Heart left ventricle (tissue), 16 donors: ENCODE measurements around the gene SCGB1C2. TPM values are rescaled to one million over a fixed set of nuclear protein-coding genes. Genes with fewer than 3 reads are reported as not detected.

Experiments used
- ATAC-seq, 4 donors: fragments of 200-7000 bp; cut with Tn5 transposase; one replicate each; pipeline ENCODE4 v1.9.1; 2020 to 2022; ENCODE audit warnings: moderate library complexity in 4 of 4, mild to moderate bottlenecking in 3 of 4, moderate number of reproducible peaks in 1 of 4
- DNase-seq, 5 donors: peaks; one replicate each; pipeline ENCODE4 v3.0.0-alpha.2; 2020
- H3K27ac ChIP-seq, 12 donors: fragments of 200-600 bp; sonication (generic) in 4 of 12; one replicate each; pipeline versions ENCODE4 v1.5.0 to v1.8.0; 2016 to 2022; ENCODE audit warnings: mild to moderate bottlenecking in 2 of 12
- H3K27me3 ChIP-seq, 9 donors: fragments of 200-600 bp; sonication (generic) in 2 of 9; one replicate each; pipeline versions ENCODE4 v1.5.1 to v1.8.0; 2016 to 2022; ENCODE audit warnings: mild to moderate bottlenecking in 3 of 9
- H3K36me3 ChIP-seq, 9 donors: fragments of 200-600 bp; sonication (generic) in 2 of 9; one replicate each; pipeline versions ENCODE4 v1.5.0 to v1.8.0; 2018 to 2022; ENCODE audit warnings: mild to moderate bottlenecking in 2 of 9
- H3K4me1 ChIP-seq, 12 donors: fragments of 200-600 bp; sonication (generic) in 4 of 12; one replicate each; pipeline versions ENCODE4 v1.5.0 to v1.8.0; 2016 to 2022; ENCODE audit warnings: mild to moderate bottlenecking in 3 of 12
- H3K4me3 ChIP-seq, 12 donors: fragments of 200-600 bp; sonication (generic) in 4 of 12; one replicate each; pipeline versions ENCODE4 v1.5.0 to v1.8.0; 2017 to 2022; ENCODE audit warnings: mild to moderate bottlenecking in 9 of 12, moderate library complexity in 4 of 12
- H3K9me3 ChIP-seq, 12 donors: fragments of 200-600 bp; sonication (generic) in 4 of 12; one replicate each; pipeline versions ENCODE4 v1.5.0 to v1.8.0; 2016 to 2022; ENCODE audit warnings: mild to moderate bottlenecking in 1 of 12
- CTCF ChIP-seq, 12 donors: fragments of 200-600 bp; sonication (generic) in 4 of 12; IDR thresholded peaks; one replicate each; pipeline versions ENCODE4 v1.5.0 to v1.8.0; 2018 to 2022; ENCODE audit warnings: antibody characterized with exemption in 12 of 12, mild to moderate bottlenecking in 5 of 12
- POLR2A ChIP-seq, 2 donors: fragments of 450-650 bp; IDR thresholded peaks; one replicate each; pipeline ENCODE4 v1.6.1; 2017; ENCODE audit warnings: antibody characterized with exemption in 2 of 2, mild to moderate bottlenecking in 2 of 2, moderate library complexity in 2 of 2
- WGBS, 4 donors: extraction: QIAGEN DNeasy Blood & Tissue Kit in 2 of 4; methylation state at CpG; one replicate each; pipeline versions ENCODE4 v1.1.5 to v1.1.7; 2013 to 2018; 5-methylcytosine and 5-hydroxymethylcytosine counted together
- intact Hi-C, 10 donors: fragments of 100-400 bp; cut with DNase I; formaldehyde crosslinking; loops; one replicate each; pipeline versions ENCODE4 v1.11.1 to v1.14.2; 2022
- polyA plus RNA-seq, 2 donors: library from polyadenylated mRNA; stranded (reverse); fragments of 200-250 nt; gene quantifications; one replicate each; pipeline ENCODE4 v1.2.3, GENCODE V29; 2013
- total RNA-seq, 9 donors: library from RNA; depleted of rRNA in 2 of 9; stranded (reverse); fragments of >200 nt in 2 of 9; fragmentation: NEBNext Ultra II Directional in 3 of 9; extraction: Animal tissue kit (Norgen Biotek cat#: 25700) in 3 of 9; gene quantifications; one replicate each; pipeline versions ENCODE4 v1.1.0 to v1.2.4, GENCODE V29; 2016 to 2023
- donor health status: ischemic (EF 13 %, LVEDD 7.1; RV severe dilation, severe dysfunction).
- donor health status: healthy with polysubstance abuse.
- donor health status: DM: no; HTN: yes; CAD: no.
- donor health status: DM: no; HTN: no; CAD: no.
- donor health status: ischemic (EF 25% LVEDD 6.9; RV normal size, moderate dysfunction).
- donor health status: ischemic (EF 25% LVEDD 5.7; RV mildly dilated, moderate dysfunction).
- donor health status: healthy.
- donor health status: DM: yes; HTN: yes; CAD: no.
- donor health status: ischemic (EF 35%, LVEDD 5.7; RV mildly dilated, moderate dysfunction).
- donor health status: nonischemic (EF 11% LVEDD 7.7; RV severe dilation, severe dysfunction).
- donor health status: DM: yes; HTN: yes; CAD: no.
- donor health status: PGD.
- donor health status: ischemic (EF 29% LVEDD 5.4; RV normal size, mild dysfunction).
- donor health status: nonischemic (EF 23%, LVEDD 6.1; RV moderate dilation, normal function).

SCGB1C2 gene
- total and polyA plus RNA-seq, 11 donors: not detected

GRCh38 chr17:182050-182751 lies 44.8 kb downstream of the SCGB1C2 start:
- no peak for DNase-seq
- intact Hi-C loops: loop anchor here in 3 of 10 donors (5.0 kb wide), 2 partner anchors 50 to 205 kb away; no protein-coding TSS in a partner anchor
- Histone ChIP-seq H3K27ac (peak overlapping the region in 6 of 12 donors; percentile 13 to 65 (median 37)), H3K36me3 (no peaks in the 10 kb centered on the region), H3K27me3 (peaks cover 0 to 45% (median 25%) of the 10 kb centered on the region in 9 donors), H3K4me3 (peak overlapping the region; percentile 20 to 75 (median 58)), H3K4me1 (peaks cover 0 to 37% (median 16%) of the 10 kb centered on the region in 12 donors), H3K9me3 (no peaks in the 10 kb centered on the region)
- peak in 3 of 4 donors; percentile 13 to 58 (median 18) for ATAC-seq
- TF ChIP-seq POLR2A (IDR thresholded peaks at IDR 0.05) (no peak), CTCF (IDR thresholded peaks at IDR 0.05) (no peak)
- 39 to 51% (median 45%) methylated on average over 18 of the region's 18 CpGs for WGBS, 4 donors

DNA sequence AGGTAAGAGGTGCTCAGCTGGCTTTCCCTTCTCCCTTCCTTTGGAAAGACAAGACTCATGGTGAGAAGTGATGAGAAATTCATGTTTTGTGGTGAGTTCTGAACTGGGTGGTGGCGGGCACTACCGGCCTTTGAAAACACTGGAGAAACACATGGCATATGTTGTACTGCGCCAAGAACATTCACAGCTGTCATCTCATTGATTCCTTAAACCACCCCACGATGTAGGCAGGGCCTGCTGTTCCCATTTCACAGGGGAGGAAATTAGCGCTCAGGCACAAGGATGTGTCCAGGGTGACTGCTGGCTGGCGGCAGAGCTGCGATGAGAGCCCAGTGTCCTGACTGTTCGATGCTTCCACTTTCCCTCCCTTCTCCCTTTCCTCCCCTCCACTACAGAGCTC lies 45.7 kb downstream of the SCGB1C2 start:
- peak in 1 of 5 donors; percentile 2 for DNase-seq
- ATAC-seq: no peak
- Histone ChIP-seq H3K36me3 (no peaks in the 10 kb centered on the region), H3K27ac (no peak overlapping the region), H3K4me3 (no peak overlapping the region), H3K9me3 (no peaks in the 10 kb centered on the region), H3K27me3 (peaks cover 0 to 45% (median 25%) of the 10 kb centered on the region in 9 donors), H3K4me1 (peaks cover 0 to 37% (median 16%) of the 10 kb centered on the region in 12 donors)
- TF ChIP-seq POLR2A (IDR thresholded peaks at IDR 0.05) (no peak), CTCF (IDR thresholded peaks at IDR 0.05) (no peak)
- intact Hi-C loops: loop anchor here in 3 of 10 donors (5.0 kb wide), 2 partner anchors 49 to 204 kb away; no protein-coding TSS in a partner anchor
- 63 to 75% (median 68%) methylated on average over 8 of the region's 8 CpGs for WGBS, 4 donors

DNA sequence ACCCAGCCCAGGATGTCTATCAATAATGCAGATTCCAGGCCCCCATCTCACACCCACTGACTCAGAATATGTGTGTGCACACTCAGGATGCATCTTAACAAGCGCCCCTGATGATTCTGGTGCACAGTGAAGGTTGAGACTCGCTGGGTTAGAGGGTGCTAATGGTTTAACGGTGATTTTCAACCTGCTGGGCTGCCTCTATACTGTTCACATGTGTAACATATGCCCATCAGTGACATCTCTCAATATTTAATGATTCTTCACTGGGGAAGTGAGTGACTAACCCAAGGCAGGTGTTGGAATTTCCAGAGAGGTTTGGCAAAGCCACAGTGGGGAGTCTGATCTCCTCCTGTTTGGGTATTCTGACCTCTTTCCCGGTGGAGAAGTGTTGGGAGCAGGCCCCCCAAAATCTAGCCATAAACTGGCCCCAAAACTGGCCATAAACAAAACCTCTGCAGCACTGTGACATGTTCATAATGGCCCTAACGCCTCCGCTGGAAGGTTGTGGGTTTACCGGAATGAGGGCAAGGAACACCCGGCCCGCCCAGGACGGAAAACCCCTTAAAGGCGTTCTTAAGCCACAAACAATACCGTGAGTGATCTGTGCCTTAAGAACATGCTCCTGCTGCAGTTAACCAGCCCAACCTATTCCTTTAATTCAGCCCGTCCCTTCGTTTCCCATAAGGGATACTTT lies 48.2 kb downstream of the SCGB1C2 start:
- peak overlapping the region in 3 of 12 donors; percentile 33 to 65 (median 41) for H3K27ac ChIP-seq
- no peak overlapping the region for H3K4me3 ChIP-seq
- intact Hi-C loops: no loop called here
- no peaks in the 10 kb centered on the region for H3K9me3 ChIP-seq
- TF ChIP-seq POLR2A (IDR thresholded peaks at IDR 0.05) (no peak), CTCF (IDR thresholded peaks at IDR 0.05) (no peak)
- H3K36me3 ChIP-seq: no peaks in the 10 kb centered on the region
- H3K27me3 ChIP-seq: peaks cover 0 to 27% (median 17%) of the 10 kb centered on the region in 9 donors
- 54 to 61% (median 54%) methylated on average over 11 to 14 of the region's 14 CpGs for WGBS, 4 donors
- no peak for ATAC-seq
- peak in 1 of 5 donors; percentile 39 for DNase-seq
- H3K4me1 ChIP-seq: peaks cover 0 to 22% (median 8%) of the 10 kb centered on the region in 12 donors

DNA sequence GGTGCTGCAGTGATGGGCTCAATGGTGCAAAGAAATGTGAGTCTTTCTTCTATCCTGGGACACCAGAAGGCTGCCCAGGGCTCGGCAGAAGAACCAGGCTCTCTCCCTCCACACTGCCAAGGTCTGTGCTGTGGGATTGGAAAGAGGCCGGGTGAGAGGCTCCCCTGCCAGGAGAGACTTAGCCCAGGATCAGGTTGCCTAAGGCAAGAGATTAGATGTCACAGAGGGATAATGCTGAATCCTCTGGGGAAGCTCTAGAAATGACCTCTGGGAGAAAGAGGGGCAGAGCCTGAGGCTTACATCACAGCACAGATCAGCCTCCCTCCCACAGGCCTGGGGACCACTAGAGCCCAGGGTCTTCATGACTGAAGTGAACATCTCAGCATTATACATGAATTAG lies 49.8 kb downstream of the SCGB1C2 start:
- ATAC-seq (no peak), DNase-seq (peak in 1 of 5 donors; percentile 3)
- 59 to 72% (median 70%) methylated on average over 2 of the region's 2 CpGs for WGBS, 4 donors
- intact Hi-C loops: no loop called here
- peaks cover 0 to 17% (median 5%) of the 10 kb centered on the region in 9 donors for H3K27me3 ChIP-seq
- H3K36me3 ChIP-seq: no peaks in the 10 kb centered on the region
- TF ChIP-seq POLR2A (IDR thresholded peaks at IDR 0.05): no peak
- no peak for TF ChIP-seq CTCF (IDR thresholded peaks at IDR 0.05)
- no peak overlapping the region for H3K4me3 ChIP-seq
- no peak overlapping the region for H3K27ac ChIP-seq
- no peaks in the 10 kb centered on the region for H3K9me3 ChIP-seq
- H3K4me1 ChIP-seq: peaks cover 0 to 12% (median 3%) of the 10 kb centered on the region in 12 donors
